GM19395 (cell line): ENCODE measurements around the gene CAMK1D.

Experiments
- ATAC-seq: cut with Tn5 transposase; IDR thresholded peaks from one replicate; pipeline ENCODE4 v1.9.1; 2021; ENCODE audit warnings: mild to moderate bottlenecking, moderate library complexity; ENCODE audit not compliant: unreplicated experiment

Gene CAMK1D

GRCh38 chr10:12369982-12370381, 20.6 kb downstream of the CAMK1D start:
- ATAC-seq: no peak

DNA sequence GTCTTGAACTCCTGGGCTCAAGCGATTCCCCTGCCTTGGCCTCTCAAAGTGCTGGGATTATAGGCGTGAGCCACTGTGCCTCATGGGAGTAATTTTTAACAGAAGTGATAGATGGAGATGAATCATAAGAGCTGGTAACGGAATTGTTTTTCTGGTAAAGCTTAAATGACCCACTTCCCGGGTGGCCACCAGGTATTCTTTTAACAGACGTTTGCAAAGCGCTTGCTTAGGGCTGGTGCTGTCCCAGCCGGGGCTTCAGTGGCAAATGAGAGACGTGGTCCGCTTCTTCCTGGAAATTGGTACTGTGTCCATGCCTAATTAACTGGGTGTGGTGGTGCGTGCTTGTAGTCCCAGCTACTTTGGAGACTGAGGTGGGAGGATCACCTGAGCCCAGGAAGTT, 23.5 kb downstream of the CAMK1D start:
- no peak for ATAC-seq

DNA sequence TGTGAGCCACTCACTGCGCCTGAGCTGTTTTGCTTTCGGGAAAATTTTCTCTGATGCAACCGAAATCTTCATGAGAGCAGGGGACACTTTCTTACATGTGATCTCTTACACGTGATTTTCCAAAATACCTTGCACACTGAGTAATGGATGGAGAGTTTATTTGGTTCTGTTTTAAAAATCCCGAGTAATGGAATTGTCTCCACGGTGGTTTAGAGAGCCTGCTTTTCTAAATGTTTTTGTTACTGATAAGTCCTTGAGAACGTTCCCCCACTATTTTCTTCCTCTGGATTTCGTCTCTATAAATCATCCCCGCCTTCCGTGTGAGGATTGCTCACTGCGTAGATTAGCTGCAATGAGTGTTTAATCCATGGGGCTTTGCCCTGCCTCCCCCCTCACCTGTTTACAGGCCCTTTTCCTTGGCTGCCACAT, 25.7 kb downstream of the CAMK1D start:
- no peak for ATAC-seq

DNA sequence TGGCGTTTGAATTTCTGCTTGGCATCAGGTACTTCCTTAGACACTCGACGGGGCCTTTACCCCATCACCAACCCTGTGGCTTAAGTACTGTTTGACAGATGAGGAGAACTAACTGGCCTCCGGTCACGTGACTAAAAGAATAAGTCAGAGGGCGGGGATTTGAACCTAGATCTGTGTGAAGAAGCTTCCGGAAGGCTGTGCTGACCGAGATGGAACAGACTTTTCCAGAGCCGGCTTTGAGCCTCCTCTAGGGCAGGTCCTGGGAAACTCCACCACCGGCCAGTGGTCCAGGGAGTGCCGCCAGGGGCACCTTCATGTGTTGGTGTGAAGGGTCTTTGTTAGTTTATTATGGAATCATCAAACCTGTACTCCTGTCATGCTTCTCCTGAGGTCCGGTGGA, 26.9 kb downstream of the CAMK1D start:
- no peak for ATAC-seq

GRCh38 chr10:12377658-12378290, 28.4 kb downstream of the CAMK1D start:
- ATAC-seq: no peak

DNA sequence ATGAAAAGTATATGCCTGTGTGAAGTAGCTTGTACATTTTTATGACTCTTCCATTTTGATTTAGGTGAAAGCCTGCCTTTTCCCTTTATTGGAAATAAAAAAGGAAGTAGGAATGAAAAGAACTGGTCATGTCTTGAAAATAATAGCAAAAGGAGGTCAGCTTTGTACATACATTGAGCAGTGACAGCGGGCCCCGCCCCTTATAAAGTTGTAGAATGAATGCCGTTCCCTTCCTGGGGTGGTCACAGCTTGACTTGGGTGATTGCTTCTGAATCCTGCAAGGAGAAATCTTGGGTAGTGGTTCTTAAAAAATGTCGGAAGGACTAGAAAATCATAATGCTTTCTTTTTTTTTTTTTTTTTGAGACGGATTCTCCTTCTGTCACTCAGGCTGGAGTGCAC, 31.7 kb downstream of the CAMK1D start:
- no peak for ATAC-seq

- ATAC-seq: no peak
Observed at GRCh38 chr10:12381536-12382156, 32.3 kb downstream of the CAMK1D start.

DNA sequence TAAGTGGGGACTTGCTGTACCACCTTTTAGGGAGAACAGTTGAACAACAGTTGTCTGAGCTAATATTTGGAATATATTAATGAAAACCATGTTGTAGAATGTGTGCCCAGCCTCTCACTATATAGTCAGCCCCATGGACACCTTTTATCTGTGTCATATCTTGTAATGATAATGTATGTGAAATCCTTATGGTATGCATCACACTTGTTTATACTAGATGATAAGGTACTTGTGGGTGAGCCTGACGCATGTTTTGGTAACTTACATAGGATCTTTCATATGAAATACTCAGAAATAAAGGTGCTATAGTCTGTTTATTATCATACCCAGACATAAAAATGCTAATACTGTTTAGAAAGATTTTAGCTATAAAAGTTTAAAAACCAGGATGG, 32.8 kb downstream of the CAMK1D start:
- ATAC-seq: no peak

DNA sequence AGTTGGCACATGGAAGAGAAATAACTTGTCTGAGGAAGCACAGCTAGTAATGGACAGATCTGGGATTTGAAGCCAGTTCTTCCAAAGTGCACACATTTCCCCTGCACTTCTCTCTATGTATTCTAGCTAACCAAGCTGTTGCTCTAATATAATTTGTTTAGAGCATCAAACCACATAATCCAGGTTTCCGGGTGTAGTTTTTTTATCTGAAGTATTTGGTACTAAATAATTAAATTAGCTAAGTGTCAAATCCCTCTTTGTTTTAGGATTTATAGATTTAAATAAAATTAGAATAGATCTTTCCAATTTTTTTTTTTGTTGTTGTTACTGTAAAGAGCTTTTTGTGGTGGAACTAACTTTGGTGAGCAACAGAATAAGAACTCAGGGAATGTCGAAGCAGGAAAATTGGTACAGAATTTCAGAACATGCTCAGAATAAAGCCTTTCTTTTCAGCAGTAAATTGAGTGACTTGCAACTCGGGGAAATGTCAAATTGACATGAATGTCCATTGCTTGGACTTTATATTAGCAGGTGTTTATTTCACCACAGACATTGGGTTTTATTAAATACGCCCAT, 33.7 kb downstream of the CAMK1D start:
- no peak for ATAC-seq

DNA sequence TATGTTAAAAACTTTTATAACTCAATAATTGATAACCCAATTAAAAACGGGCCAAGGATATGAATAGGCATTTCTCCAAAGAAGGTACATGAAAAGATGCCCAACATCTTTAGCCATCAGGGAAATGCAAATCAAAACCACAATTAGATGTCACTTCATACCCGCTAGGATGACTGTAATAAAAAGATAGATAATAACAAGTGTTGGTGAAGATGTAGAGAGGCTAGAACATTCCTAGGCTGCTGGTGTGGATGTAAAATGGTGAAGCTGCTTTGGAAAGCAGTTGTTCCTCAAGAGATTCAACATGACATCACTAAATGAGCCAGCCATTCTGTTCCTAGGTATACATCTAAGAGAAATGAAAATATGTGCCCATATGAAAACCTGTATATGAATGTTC, 35.6 kb downstream of the CAMK1D start:
- ATAC-seq: no peak

DNA sequence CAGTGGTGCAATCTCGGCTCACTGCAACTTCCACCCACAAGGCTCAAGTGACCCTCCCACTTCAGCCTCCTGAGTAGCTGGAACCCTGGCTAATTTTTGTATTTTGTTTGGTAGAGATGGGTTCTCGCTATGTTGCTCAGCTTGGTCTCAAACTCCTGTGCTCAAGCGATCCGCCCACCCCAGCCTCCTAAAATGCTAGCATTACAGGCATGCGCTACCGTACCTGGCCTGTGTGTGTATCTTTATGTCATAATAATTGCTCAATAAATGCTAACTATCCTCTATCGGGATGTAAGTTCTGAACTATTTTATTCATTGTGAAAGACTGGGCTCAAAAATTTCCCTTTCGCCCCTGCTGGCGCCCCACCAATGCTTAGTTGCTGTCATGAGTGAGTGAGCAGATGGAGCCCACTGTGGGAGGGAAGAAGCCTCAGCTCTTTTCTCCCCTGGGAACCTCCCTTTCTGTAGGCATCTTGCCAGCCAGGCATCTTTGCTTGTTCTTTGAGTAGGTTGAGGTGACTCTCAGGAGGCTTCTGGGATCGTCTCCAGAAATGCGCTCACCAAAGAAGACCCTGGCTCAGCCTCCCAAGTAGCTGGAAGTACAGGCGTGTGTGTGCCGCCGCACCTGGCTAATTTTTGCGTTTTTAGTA, 38.3 kb downstream of the CAMK1D start:
- no peak for ATAC-seq

GRCh38 chr10:12388671-12389070, 39.3 kb downstream of the CAMK1D start:
- ATAC-seq: no peak

DNA sequence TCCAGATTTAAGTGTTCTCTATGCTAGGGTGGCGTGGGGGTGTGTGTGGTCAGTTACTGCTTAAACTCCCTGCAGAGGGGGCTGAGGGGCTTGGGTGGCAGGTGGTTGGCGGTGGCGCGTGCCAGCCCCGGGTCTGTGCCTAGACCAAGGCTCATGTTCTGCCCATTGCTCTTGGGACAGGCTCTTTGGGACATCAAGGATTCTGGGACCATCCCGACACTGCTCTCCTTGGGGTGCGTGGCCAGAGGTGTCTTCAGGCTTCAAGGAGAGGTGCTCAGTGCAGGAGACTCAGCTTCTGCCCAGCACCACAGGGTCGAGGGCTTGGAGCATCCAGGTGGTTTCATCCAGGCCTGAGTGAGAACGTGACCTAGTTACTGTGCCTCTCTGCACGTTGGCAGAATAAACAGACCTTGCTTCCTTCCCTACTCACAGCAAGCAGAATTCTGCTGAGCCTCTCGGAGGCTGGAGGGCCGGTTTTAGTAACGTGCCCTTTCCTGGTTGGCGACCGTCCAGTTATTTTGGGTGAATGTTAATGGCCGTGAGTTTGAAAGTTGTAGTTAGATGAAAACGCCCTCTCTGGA, 39.9 kb downstream of the CAMK1D start:
- no peak for ATAC-seq

DNA sequence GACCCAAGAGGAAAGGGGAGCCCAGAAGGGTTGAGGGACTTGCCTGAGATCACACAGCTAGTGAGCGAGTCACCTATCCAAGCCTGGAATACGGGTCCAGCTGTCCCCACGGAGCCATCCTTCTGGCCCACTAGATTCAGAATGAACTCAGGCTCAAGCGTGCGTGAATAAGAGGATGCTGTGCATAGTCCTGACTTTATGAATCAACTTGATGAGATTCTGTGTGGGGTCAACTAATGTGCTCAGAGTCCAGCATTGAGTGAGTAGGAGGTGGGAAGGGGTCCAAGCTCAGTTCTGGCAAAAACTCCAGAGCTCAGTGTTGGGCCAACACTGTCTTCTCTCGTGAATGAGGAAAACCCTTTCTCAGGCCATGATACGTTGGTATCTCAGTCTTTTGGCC, 41.4 kb downstream of the CAMK1D start:
- ATAC-seq: no peak

DNA sequence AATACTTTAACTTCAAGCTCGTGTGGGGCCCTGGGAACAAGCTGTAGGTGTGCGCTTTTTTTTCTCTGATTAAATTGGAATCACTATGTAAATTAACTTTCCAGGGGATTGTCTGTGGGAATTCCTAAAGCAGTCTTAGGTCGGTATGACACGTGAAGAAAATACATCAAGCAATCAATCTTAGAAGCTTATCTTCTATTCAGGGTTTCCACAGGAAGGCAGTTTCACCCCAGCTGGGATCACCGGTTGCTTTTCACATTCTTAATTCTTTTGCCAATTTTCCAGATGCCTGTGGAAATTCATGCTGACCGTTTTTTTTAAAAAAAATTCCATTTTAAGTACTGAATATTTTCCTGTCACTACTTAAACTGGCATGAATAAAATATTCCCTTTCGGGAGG, 41.9 kb downstream of the CAMK1D start:
- ATAC-seq: no peak

- ATAC-seq: no peak
Observed at GRCh38 chr10:12393831-12394230, 44.5 kb downstream of the CAMK1D start.

GRCh38 chr10:12394241-12395033, 45.1 kb downstream of the CAMK1D start:
- ATAC-seq: no peak

DNA sequence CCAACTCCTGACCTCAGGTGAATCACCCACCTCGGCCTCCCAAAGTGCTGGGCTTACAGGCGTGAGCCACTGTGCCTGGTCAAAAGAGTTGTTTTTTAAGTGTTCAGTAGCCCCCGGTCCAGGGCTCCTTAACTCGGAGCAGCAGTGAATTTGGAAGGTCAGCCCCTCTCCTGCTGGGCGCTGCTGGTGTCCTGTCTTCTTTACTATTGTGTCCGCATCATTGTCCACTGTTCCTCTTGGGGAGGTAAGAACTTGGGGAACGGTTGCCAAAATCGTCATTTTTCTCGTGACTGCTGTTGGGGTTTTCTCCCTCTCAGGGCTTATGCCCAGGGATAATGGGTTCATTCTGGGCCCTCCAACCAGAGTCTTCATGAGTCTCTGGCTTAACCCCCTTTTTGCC, 46.7 kb downstream of the CAMK1D start:
- no peak for ATAC-seq

DNA sequence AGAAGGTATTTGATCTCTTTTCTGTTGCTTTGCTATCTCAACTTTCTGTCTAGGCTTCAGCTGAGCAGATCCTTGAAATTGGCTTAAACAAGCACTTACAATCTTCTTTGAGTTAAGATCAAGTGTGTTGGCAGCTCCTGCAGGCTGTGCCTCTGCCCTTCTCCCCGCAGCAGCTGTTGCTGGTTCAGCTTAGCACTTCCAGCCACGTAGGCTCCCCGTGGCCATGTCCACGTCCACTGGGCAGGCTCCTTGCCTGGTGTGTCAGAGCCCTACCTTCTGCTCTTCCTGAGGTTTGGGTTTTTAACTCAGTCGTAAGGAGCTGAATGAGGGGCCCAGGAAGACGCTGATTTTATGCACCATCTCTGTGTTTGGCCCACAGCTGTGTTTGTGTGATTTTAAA, 47.2 kb downstream of the CAMK1D start:
- ATAC-seq: no peak

DNA sequence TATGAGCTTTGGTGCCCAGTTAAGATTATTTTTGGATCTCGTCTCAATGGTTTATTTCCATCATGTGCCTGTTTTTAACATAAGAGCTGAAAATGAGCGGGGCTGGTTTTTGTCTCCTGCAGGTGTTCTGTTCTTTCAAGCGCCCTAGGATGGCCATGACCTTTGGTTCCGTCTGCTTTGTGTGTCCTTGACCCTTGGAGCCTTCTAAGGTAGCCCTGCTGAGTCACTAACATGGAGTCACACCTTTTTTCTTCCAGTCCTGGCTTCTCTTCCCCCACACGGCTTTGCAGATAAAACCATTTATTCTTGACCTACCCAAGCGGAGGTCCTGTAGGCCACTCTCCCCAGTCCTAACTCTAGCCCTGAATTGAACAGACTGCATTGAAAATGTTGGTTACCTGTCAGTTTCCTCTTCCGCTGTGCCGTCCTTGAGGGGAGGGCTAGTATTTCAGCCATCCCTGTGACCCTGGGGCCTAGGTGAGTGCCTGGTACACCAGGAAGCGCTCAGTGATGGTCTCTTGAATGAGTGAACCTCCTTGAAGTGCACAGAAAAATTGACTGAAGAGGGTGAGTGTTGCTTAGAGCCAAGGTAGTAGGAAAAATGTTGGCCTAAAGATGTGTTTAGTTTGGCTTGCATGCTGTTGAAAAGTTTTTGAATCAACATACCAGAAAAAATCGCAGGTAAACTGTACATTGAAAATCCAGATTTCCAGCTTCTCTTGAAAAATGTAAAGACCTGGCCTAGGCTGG, 48.0 kb downstream of the CAMK1D start:
- ATAC-seq: no peak
